ENCODE data around the gene NOX3.

The NOX3 gene

GRCh38 chr6:155426408-155426945, 29.2 kb downstream of the NOX3 start:
- TF ChIP-seq GABPA (IDR thresholded peaks at IDR 0.05; ENCODE audit: low read depth): no peak
- TF ChIP-seq SPI1 (IDR thresholded peaks at IDR 0.05; ENCODE audit: borderline replicate concordance, low read depth): no peak
- TF ChIP-seq POLR2AphosphoS5 (IDR thresholded peaks at IDR 0.05; ENCODE audit: low read depth): no peak
- TF ChIP-seq, protein P1, sequence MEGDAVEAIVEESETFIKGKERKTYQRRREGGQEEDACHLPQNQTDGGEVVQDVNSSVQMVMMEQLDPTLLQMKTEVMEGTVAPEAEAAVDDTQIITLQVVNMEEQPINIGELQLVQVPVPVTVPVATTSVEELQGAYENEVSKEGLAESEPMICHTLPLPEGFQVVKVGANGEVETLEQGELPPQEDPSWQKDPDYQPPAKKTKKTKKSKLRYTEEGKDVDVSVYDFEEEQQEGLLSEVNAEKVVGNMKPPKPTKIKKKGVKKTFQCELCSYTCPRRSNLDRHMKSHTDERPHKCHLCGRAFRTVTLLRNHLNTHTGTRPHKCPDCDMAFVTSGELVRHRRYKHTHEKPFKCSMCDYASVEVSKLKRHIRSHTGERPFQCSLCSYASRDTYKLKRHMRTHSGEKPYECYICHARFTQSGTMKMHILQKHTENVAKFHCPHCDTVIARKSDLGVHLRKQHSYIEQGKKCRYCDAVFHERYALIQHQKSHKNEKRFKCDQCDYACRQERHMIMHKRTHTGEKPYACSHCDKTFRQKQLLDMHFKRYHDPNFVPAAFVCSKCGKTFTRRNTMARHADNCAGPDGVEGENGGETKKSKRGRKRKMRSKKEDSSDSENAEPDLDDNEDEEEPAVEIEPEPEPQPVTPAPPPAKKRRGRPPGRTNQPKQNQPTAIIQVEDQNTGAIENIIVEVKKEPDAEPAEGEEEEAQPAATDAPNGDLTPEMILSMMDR (IDR thresholded peaks at IDR 0.05; ENCODE audit: insufficient read depth, low read length): no peak
- no peaks in the 10 kb centered on the region for H3K27me3 ChIP-seq (ENCODE audit: insufficient read depth, poor library complexity, severe bottlenecking)
- H3K27ac ChIP-seq (replicated peaks): no peak overlapping the region
- no peak overlapping the region for H3K4me3 ChIP-seq (replicated peaks; ENCODE audit: insufficient read depth, low read length)
- no peak for DNase-seq (ENCODE audit: low read depth in 1 of 2, low spot score in 1 of 2)

GRCh38 chr6:155424181-155424580, 31.5 kb downstream of the NOX3 start:
- TF ChIP-seq GABPA (IDR thresholded peaks at IDR 0.05; ENCODE audit: low read depth) (no peak), SPI1 (IDR thresholded peaks at IDR 0.05; ENCODE audit: borderline replicate concordance, low read depth) (no peak), POLR2AphosphoS5 (IDR thresholded peaks at IDR 0.05; ENCODE audit: low read depth) (no peak), REST (IDR thresholded peaks at IDR 0.05; ENCODE audit: insufficient replicate concordance, low read depth) (no peak)
- TF ChIP-seq, protein P1 (IDR thresholded peaks at IDR 0.05; ENCODE audit: insufficient read depth, low read length): no peak
- no peaks in the 10 kb centered on the region for H3K27me3 ChIP-seq (ENCODE audit: insufficient read depth, poor library complexity, severe bottlenecking)
- H3K27ac ChIP-seq (replicated peaks): no peak overlapping the region
- no peak overlapping the region for H3K4me3 ChIP-seq (replicated peaks; ENCODE audit: insufficient read depth, low read length)
- no peak for DNase-seq (ENCODE audit: low read depth in 1 of 2, low spot score in 1 of 2)

DNA sequence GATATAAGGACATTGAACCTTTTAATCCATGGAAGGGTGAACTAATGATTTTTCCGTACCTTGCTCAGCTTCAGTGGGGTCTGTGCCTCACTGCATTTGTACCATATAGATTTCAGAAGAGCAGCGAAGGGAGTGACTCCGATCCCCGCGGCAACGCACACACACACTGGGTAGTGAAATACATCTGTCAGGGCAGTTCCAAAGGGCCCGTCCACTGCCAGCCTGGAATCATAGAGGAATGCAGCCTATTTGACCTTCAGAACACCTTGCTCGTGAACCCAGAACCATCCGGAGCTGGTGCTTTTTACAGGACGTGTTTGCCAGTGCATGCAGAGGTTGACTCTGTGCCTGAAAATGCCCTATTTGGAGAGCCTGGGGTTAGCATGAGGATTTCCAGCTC, 33.0 kb downstream of the NOX3 start:
- TF ChIP-seq GABPA (IDR thresholded peaks at IDR 0.05; ENCODE audit: low read depth) (no peak), SPI1 (IDR thresholded peaks at IDR 0.05; ENCODE audit: borderline replicate concordance, low read depth) (no peak), REST (IDR thresholded peaks at IDR 0.05; ENCODE audit: insufficient replicate concordance, low read depth) (no peak), POLR2AphosphoS5 (IDR thresholded peaks at IDR 0.05; ENCODE audit: low read depth) (no peak)
- TF ChIP-seq, protein P1 (IDR thresholded peaks at IDR 0.05; ENCODE audit: insufficient read depth, low read length): no peak
- H3K27ac ChIP-seq (replicated peaks): no peak overlapping the region
- no peaks in the 10 kb centered on the region for H3K27me3 ChIP-seq (ENCODE audit: insufficient read depth, poor library complexity, severe bottlenecking)
- DNase-seq (ENCODE audit: low read depth in 1 of 2, low spot score in 1 of 2): no peak
- H3K4me3 ChIP-seq (replicated peaks; ENCODE audit: insufficient read depth, low read length): no peak overlapping the region

DNA sequence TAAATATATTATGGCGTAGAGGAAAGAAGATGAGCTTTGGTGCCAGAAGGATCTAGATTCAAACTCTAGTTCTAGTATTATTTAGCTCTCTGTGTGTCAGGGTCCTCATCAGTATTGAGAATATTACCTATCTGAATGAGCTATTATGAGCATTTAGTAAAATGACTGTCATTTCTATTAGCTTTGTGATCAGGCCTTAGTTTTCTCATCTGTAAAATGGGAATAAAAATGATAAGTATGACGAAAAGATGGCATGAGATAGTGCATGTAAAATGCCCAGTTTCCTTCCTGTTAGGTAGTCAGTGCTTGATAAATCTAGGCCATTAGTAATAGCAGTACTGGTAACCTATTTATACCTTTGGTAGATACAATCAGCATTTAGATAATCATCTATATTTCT, 35.1 kb downstream of the NOX3 start:
- Histone ChIP-seq H3K27me3 (ENCODE audit: insufficient read depth, poor library complexity, severe bottlenecking) (no peaks in the 10 kb centered on the region), H3K27ac (replicated peaks) (no peak overlapping the region), H3K4me3 (replicated peaks; ENCODE audit: insufficient read depth, low read length) (no peak overlapping the region)
- DNase-seq (ENCODE audit: low read depth in 1 of 2, low spot score in 1 of 2): no peak
- TF ChIP-seq SPI1 (IDR thresholded peaks at IDR 0.05; ENCODE audit: borderline replicate concordance, low read depth) (no peak), GABPA (IDR thresholded peaks at IDR 0.05; ENCODE audit: low read depth) (no peak), REST (IDR thresholded peaks at IDR 0.05; ENCODE audit: insufficient replicate concordance, low read depth) (no peak), POLR2AphosphoS5 (IDR thresholded peaks at IDR 0.05; ENCODE audit: low read depth) (no peak)
- TF ChIP-seq, protein P1 (IDR thresholded peaks at IDR 0.05; ENCODE audit: insufficient read depth, low read length): no peak
